Measurements from ENCODE around the gene ARFGEF3. TPM values are rescaled to one million over a fixed set of nuclear protein-coding genes. Genes with fewer than 3 reads are reported as not detected.

ARFGEF3 gene
- total RNA-seq, 1 experiment from 2014 or later = 0.24 TPM

- DNase-seq (ENCODE audit: low read depth) = no peak
Observed at GRCh38 chr6:138215093-138215782, 53.5 kb downstream of the ARFGEF3 start.

DNA sequence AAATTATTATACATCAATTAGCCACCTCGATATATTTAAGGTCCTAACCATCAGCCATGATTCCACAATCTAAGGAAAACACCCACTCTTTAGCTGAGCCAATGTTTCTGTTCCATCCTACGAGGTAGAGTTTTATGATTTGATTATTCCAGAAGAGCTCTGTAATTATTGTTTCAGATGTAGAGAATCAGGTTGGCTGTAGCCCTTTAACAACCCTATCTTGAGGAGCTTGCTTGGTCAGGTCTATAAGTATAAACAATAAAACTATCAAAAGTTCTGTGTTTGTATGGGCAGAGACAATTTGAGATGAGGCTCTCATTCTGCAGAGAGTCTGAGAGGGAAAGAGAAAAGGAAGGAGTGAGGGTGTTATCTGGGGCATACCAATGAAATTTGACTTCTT lies 56.7 kb downstream of the ARFGEF3 start, which contains the start of gene PBOV1:
Gene PBOV1, minus strand, starts transcription at position 43 of the 400 bp plus-strand sequence. CDS start 96 bp downstream, outside the sequence.
- no peak for DNase-seq (ENCODE audit: low read depth)

DNA sequence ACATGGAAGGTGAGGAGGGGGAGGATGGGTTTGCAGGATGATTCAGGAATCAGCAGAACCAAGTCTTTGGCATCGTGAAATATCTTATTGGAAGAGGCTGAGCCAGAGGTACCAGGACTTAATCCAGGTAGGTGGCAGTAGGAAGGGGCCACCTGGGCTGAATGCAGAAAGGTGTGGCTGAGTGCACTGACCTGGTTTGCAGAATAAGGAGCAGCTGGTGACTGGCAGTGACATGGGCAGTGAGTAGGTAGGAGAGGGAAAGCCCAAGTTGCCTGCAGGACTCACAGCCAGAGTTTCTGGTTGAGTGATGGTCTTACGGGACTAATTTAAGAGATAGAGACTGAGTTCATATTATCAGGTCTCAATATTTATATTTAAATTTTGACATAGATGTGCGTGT lies 57.7 kb downstream of the ARFGEF3 start:
- DNase-seq (ENCODE audit: low read depth) = no peak

DNA sequence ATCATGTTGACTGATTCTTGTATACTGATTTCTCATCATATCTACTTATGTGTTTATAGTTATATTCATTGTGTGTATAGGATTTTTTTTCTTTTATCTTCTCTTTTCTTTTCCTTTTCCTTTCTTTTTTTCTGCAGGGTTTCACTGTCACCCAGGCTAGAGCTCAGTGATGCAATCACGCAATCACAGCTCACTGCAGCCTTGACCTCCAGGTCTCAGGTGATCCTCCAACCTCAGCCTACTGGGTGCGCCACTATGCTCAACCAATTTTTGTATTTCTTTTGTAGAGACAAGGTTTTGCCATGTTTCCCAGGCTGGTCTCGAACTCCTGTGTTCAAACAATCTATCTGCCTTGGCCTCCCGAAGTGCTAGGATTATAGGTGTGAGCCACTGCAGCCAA lies 58.2 kb downstream of the ARFGEF3 start:
- DNase-seq (ENCODE audit: low read depth) = no peak

DNA sequence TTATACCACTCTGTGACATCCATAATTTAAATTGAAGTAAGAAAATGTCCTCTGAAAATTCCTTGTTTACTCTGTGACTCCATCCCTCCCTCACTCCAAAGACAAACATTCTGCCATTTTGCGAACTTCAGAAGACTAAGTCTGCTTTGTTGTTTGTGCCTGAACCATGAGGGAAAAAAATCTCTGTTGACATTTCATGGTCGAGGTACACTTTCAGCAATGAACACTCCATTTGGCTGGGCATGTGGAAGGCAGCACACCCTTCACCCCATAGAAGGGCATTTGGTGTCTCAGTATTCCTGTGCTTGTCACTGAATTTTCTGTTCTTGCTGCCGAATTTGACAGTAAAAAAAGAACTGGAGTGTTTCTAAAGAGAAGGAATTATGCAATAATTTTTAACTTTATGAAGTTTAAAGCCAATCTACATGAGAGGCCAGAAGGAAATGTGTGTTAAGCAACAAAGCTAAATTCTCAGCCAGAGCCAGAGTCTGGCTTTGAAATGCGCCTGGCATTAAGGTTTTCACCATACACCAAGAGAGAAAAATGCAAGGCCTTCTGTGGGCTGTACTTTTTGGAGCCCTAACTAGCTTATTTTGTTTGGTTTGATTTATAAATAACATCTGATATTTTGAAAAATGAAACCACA lies 61.3 kb downstream of the ARFGEF3 start:
- DNase-seq (ENCODE audit: low read depth) = no peak

- DNase-seq (ENCODE audit: low read depth) = no peak
Observed at GRCh38 chr6:138225953-138226352, 64.2 kb downstream of the ARFGEF3 start.

DNA sequence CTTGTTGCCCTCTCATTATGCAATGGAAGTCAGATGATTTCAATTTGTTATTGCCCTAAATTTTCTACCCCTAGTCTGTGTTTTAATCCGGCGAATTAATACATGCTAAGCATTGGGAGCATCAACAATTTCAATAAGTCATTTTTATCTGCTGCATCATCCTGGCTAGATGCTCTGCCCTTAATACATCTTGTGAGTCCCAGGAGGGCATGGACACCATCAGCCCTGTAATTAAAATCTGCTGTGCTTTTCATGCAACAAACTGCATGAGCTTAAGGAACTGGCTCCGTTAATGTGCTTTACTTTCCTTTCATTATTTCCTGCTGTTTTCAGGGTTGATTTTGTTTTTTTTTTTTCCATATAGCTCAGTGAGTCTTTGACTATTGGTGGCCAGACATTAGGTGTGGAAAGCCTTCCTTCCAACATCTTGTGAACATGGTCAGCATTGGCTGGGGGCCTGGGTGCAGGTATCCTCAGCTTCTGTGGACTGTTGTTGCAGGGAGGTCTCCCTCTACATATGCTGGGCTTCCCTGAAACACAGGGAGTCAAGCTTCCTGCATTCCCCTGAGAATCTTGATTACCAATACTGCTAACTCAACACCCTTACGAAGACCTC lies 65.1 kb downstream of the ARFGEF3 start:
- DNase-seq (ENCODE audit: low read depth) = no peak

- peak; percentile 16 for DNase-seq (ENCODE audit: low read depth)
Observed at GRCh38 chr6:138227316-138227781, 65.6 kb downstream of the ARFGEF3 start.

- DNase-seq (ENCODE audit: low read depth) = no peak
Observed at GRCh38 chr6:138229072-138229471, 67.3 kb downstream of the ARFGEF3 start.

- no peak for DNase-seq (ENCODE audit: low read depth)
Observed at GRCh38 chr6:138229663-138230179, 68.0 kb downstream of the ARFGEF3 start.

- no peak for DNase-seq (ENCODE audit: low read depth)
Observed at GRCh38 chr6:138230221-138230620, 68.5 kb downstream of the ARFGEF3 start.

DNA sequence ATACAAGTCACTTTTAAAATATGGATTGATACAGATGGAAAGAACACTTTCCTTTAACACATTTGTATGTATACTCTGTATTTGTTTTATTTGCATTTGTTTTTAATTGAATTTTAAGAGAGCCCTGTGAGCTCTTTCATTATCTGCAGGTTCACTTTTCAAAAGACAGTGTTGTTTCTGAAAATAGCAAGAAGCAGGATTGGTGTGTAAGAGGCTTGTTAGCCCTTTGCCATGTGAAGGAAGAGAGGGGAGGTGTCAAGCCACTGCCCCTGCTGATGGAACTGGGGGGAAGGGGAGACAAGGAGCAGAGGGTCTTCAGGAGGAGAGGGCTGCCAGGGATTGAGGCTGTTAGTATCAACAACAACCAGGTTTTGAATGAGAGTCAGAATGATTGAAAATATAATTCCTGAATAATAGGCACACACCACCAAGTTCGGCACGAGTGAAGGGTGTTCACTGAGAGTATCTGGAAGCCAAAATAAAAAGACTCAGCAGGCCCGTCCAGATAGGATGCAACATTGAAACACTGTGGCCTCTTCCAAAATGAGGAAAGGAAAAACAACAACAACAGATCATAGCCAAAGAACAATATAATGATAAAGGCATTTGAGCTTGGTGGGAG lies 69.1 kb downstream of the ARFGEF3 start:
- no peak for DNase-seq (ENCODE audit: low read depth)

DNA sequence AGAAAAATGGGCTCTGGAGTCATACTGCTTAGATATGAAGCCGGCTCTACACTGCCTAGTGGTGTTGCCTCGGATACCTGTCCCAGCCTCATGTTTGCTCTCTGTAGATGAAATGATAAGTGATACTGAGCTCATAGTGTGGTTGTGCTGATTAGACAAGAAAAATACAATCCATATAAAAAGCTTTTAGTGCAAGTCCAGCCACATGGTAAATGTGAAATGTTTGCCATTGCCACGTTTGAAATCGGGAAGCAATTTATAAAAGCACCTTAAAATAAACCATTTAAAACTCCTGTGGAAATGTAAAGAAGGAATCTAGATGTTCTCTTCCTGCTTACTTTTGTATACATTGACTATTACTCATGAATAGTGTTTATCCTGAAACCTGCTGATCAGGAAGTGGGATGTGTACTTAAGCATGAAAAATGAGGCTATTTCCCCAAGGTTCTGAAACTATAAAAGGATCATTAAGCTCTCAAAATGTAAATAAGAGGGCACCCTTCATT lies 69.7 kb downstream of the ARFGEF3 start:
- no peak for DNase-seq (ENCODE audit: low read depth)

- DNase-seq (ENCODE audit: low read depth) = no peak
Observed at GRCh38 chr6:138234363-138234762, 72.6 kb downstream of the ARFGEF3 start.

DNA sequence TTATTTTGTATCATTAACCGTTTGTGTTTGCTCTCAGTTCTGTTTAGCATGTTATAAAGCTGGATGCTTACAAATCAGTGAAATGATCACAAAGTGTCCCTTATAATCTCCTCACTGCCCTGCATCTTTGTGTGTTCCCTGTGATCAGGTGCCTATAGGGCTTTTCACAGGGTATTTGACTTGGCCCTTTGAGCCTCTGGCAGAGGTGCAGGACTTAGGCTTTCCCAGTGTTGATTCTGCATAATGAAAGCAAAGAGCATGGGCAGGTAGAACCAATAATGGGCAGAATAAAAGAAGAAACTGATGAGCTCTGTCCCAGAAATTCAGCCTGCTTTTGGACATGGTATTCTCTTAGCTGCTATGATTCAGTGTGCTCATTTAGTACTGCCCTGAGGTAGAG lies 73.5 kb downstream of the ARFGEF3 start:
- no peak for DNase-seq (ENCODE audit: low read depth)

GRCh38 chr6:138235693-138236092 lies 74.0 kb downstream of the ARFGEF3 start:
- DNase-seq (ENCODE audit: low read depth) = no peak

- no peak for DNase-seq (ENCODE audit: low read depth)
Observed at GRCh38 chr6:138237463-138237862, 75.7 kb downstream of the ARFGEF3 start.

GRCh38 chr6:138238368-138238767 lies 76.6 kb downstream of the ARFGEF3 start:
- no peak for DNase-seq (ENCODE audit: low read depth)

DNA sequence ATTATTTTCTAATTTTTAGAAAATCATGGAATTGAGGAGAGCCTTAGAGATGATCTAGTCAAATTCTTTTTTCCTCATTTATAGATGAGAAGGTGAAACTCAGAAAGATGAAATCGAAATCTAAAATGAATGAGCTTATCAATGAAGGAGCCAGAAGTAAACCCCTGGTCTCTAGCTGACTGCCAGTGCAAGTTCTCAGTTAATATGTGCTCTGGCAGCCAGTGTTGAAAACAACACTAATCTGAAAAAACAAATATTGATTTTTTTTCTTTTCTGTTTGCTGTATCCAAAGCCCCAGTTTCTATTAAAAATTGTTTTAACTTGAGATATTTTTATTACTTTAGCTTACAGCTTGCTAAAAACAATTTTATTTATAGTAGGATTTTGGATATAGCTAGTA lies 78.0 kb downstream of the ARFGEF3 start:
- no peak for DNase-seq (ENCODE audit: low read depth)

DNA sequence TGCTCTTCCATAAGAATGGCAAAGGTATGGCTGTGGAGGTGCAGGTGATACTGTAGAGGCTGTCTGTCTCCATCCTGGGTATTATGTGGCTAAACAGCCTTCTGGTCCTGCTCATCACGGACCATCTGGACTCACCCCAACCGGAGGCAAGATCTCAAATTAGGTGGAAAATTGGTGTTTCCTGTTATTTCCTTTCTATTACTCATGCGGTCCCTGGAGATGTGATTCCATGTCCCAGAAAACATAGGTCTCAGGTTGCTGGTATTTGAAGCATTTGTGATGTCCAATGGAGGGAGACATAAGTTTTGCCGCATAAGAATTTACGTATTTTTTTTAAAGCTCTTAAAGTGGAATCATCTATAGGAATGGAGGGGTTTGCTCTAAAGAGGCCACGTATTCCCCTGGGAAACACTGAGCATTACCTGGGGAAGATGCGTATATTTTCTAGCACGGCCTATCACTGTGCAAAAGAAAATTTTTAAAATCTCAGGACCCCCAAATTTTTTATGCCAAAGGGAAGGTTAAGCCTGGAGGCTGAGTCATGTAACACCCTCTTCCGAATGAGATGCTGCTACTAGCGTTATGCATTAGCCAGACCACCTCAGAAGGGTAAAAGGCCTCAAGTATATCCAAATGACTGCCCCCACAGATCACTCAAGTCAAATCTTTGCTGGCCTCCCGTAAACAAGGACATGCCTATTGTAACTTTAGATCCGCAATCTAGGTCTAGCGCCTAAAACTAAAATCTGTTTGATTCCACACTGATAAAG lies 78.9 kb downstream of the ARFGEF3 start:
- DNase-seq (ENCODE audit: low read depth) = peak; percentile 79

DNA sequence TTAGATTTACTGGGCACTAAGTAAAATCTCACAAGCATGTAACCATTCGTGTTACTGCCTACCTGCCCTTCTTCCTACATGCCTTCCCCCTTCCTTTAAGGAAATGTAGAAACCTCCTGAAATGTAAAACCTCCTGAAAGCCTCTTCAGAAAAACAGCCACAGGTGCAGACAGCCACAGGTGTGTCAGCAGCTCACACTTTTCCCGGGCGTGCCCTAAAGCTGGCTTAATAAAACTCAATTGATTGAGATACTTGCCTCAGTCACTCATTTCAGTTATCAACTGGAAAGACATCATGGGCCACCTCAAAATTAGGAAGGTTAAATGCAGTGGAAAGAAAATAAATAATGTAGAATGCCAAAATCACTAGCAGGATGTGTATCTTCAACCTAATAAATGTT lies 79.6 kb downstream of the ARFGEF3 start:
- no peak for DNase-seq (ENCODE audit: low read depth)
